Spinal cord (tissue), 10 donors: ENCODE measurements around the gene CACNA1D. TPM values are rescaled to one million over a fixed set of nuclear protein-coding genes. Genes with fewer than 3 reads are reported as not detected.

Source experiments
- DNase-seq, 6 donors: peaks; one replicate each; pipeline versions ENCODE4 v3.0.0 to v3.0.0-alpha.2; 2013 to 2015; ENCODE audit warnings: low spot score in 6 of 6, low read depth in 4 of 6
- H3K27ac ChIP-seq: one replicate; pipeline ENCODE4 v1.5.1; 2013; ENCODE audit warnings: low read depth, low read length, control low read depth
- H3K27me3 ChIP-seq: one replicate; pipeline ENCODE4 v1.6.1; 2013; ENCODE audit warnings: low read length; ENCODE audit not compliant: control insufficient read depth, insufficient read depth
- H3K36me3 ChIP-seq: one replicate; pipeline ENCODE4 v1.6.1; 2013; ENCODE audit warnings: low read length; ENCODE audit not compliant: control insufficient read depth, insufficient read depth
- H3K4me1 ChIP-seq: one replicate; pipeline ENCODE4 v1.6.1; 2013; ENCODE audit warnings: low read length; ENCODE audit not compliant: control insufficient read depth, insufficient read depth
- H3K4me3 ChIP-seq: one replicate; pipeline ENCODE4 v1.5.1; 2013; ENCODE audit warnings: low read depth, low read length, control low read depth
- H3K9me3 ChIP-seq: one replicate; pipeline ENCODE4 v1.6.1; 2013; ENCODE audit warnings: low read length; ENCODE audit not compliant: control insufficient read depth, insufficient read depth
- WGBS: methylation state at CpG from one replicate; pipeline ENCODE4 v1.1.5; 2013; ENCODE audit warnings: missing lambda C conversion rate; ENCODE audit not compliant: insufficient coverage; 5-methylcytosine and 5-hydroxymethylcytosine counted together
- polyA plus RNA-seq, 2 donors: library from polyadenylated mRNA; unstranded; fragments of 120-200 nt; gene quantifications; one replicate each; pipeline ENCODE4 v1.2.1, GENCODE V29; 2013; ENCODE audit not compliant: insufficient read length in 2 of 2
- total RNA-seq, 2 donors: library from RNA; depleted of rRNA in 1 of 2; stranded (reverse); fragments of 120-200 nt in 1 of 2; fragments of >200 nt in 1 of 2; gene quantifications; one replicate each; pipeline versions ENCODE4 v1.2.3 to v1.2.4, GENCODE V29; 2013 to 2014
- donor health status: healthy.

Gene CACNA1D
- total and polyA plus RNA-seq, 4 donors = 14.1 to 37.5 (median 24.4) TPM

DNA sequence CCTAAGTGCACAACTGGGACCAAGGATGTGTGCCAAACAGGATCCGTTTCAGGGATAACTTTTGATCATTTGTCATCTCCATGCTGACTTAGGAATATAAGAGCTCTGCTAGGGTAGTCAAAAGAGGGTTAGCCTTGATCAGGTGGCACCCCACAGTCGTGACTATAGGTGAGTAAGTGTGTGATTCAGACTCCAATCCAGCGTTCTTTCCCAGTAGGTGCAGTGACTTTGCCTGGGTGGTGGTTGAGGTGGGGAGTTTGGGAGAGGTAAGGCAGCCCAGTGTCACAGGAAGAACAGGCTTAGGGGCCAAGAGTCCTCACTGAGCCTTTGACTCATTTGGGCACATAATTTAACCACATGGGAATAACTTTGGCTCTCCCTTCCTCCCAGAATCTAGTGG is 300.8 kb downstream of the CACNA1D start:
- WGBS = 77% methylated on average over 3 of the region's 3 CpGs
- Histone ChIP-seq H3K27ac (no peak overlapping the region), H3K36me3 (peaks cover 6% of the 10 kb centered on the region), H3K27me3 (no peaks in the 10 kb centered on the region), H3K9me3 (no peaks in the 10 kb centered on the region), H3K4me3 (no peak overlapping the region), H3K4me1 (peaks cover 22% of the 10 kb centered on the region)
- no peak for DNase-seq

DNA sequence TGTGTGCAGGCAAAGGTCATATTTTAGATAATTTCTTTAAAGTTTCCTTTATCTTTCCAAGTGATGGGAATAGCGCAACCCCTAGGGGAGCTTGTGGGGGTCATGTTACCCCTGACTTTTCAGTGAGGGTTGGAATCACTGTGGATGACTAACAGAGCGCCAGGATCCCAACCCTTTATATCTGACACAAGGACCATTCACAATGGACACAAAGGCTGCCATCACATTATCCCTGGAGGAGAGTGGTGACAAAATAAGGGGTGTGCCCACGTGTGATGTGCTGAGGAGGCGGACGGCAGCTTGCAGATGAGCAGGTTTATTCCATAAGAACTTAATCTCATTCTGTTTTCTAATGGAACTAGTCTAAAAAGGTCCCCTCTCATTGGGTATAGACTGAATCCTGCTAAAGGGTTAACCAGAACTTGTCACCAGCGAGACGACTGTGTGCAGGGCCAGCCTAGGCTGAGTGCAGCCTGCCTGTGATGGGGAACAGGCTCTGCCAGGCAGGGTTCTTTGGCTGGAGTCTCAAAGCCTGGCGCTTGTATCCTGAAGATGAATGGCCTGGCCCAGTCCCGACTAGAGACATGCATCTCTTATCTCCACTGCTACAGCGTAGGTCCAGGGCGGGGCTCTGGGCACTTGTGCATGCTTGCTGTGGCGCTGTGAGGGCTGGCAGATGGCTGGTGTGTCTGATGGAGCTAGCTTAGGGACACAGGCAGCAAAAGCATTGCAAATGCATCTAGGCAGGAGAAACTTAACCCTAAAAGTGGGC is 301.6 kb downstream of the CACNA1D start:
- H3K4me1 ChIP-seq = peaks cover 25% of the 10 kb centered on the region
- H3K36me3 ChIP-seq = peaks cover 11% of the 10 kb centered on the region
- H3K27ac ChIP-seq = no peak overlapping the region
- 19% methylated on average over 3 of the region's 12 CpGs for WGBS
- H3K9me3 ChIP-seq = no peaks in the 10 kb centered on the region
- no peaks in the 10 kb centered on the region for H3K27me3 ChIP-seq
- DNase-seq = peak in 5 of 6 donors; percentile 50 to 91 (median 57)
- no peak overlapping the region for H3K4me3 ChIP-seq

DNA sequence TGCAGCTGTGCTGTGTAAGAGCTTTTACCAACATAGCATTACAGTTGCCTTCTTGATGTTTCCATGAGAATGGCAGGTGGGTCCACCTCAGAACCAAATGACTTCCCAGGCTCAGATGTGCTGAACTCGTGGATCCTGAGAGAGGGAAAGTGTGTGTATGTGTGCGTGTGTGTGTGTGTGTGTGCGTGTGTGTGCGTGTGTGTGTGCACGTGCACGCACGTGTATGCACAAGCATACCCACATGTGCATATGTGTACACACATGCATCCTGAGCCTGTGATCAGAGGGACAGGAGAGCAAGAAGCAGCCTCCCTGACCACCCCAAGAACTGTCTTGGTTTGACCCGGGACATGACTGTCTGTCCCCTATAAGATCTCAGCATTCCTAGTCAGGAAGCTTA is 303.7 kb downstream of the CACNA1D start:
- Histone ChIP-seq H3K27ac (no peak overlapping the region), H3K4me3 (no peak overlapping the region), H3K4me1 (peaks cover 18% of the 10 kb centered on the region), H3K9me3 (no peaks in the 10 kb centered on the region), H3K27me3 (no peaks in the 10 kb centered on the region), H3K36me3 (peaks cover 17% of the 10 kb centered on the region)
- WGBS = 98% methylated on average over 4 of the region's 8 CpGs
- DNase-seq = no peak

DNA sequence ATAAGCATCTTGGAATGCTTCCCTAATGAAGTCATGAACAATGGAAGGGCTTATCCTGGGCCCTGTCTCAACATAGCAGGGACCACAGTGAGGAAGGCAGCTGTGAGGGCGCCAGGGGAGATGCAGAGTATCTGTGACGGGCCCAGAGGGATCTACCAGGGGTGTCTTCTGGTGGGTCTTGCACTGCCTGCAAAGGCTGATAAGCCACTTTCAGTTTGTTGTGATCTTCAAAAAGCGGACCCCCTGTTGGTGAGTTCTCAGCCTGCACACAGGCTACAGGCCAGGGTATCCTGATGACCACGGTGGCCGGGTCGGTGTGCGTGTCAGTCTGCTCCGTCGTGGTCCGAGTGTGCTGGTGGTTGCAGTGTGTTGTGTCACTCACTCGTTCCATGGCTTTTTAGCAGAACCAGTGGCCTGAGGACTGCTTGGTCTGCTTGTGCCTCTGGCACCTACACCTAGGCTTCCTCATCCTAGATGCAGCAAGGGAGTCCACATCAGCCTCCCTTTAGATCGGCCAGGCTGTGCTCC is 305.0 kb downstream of the CACNA1D start:
- no peaks in the 10 kb centered on the region for H3K9me3 ChIP-seq
- peaks cover 26% of the 10 kb centered on the region for H3K4me1 ChIP-seq
- H3K4me3 ChIP-seq = no peak overlapping the region
- WGBS = 95% methylated on average over 12 of the region's 12 CpGs
- peaks cover 28% of the 10 kb centered on the region for H3K36me3 ChIP-seq
- no peak overlapping the region for H3K27ac ChIP-seq
- DNase-seq = no peak
- no peaks in the 10 kb centered on the region for H3K27me3 ChIP-seq

DNA sequence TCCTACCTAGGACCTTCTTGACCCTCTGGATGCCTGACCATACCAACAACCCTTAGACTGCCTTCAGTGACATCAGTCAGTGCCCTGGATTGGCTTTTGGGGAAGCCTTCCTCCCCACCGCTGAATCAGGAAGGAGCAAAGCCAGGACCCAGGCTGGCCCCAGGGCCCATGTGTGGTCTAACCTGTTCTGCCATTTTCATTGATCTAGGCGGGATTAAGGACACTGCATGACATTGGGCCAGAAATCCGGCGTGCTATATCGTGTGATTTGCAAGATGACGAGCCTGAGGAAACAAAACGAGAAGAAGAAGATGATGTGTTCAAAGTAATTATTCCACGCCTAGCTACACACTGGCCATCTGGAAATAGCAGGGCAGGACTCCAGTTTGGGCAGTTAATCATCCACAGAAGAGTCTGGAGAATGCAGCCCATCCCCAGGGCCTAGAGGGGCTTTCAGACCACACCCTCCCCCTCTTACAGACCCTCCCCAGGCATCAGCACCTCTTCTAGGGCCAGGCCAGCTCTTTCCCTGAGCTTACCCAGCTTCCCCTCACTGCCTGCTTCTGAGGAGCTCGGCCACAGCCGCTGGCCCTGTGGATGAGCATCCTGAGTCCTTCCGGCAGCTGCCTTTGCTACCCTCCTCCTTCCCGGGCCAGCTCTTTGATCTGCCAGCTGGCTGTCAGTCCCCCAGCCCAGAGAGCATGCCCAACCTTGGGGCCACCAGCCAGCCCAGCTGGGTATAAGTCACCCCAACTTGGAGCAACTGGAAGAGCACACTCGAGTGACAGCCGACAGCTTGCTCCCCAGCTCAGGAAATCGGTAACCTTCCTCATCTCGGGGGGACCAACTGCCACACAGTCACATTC is 305.9 kb downstream of the CACNA1D start:
- DNase-seq = peak in 1 of 6 donors; percentile 31
- H3K36me3 ChIP-seq = peaks cover 30% of the 10 kb centered on the region
- WGBS = 76% methylated on average over 14 of the region's 16 CpGs
- no peak overlapping the region for H3K27ac ChIP-seq
- no peak overlapping the region for H3K4me3 ChIP-seq
- no peaks in the 10 kb centered on the region for H3K9me3 ChIP-seq
- H3K27me3 ChIP-seq = no peaks in the 10 kb centered on the region
- H3K4me1 ChIP-seq = peaks cover 29% of the 10 kb centered on the region

DNA sequence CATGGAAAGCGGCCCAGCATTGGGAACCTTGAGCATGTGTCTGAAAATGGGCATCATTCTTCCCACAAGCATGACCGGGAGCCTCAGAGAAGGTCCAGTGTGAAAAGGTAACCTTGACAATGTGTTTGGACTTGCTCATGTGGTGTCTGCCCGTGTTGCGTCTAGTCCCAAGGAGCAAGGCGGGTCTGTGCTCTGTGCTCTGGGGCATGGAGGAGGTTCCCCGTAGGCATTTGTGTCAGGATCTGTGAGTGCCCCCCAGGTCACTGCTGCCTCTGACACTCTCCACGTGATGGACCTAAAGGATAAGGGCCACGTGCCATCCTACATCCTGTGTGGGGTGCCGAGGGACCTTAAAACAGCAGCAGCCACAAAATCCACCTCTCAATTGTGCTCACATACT is 306.9 kb downstream of the CACNA1D start:
- H3K27ac ChIP-seq = no peak overlapping the region
- no peaks in the 10 kb centered on the region for H3K27me3 ChIP-seq
- H3K4me1 ChIP-seq = peaks cover 26% of the 10 kb centered on the region
- DNase-seq = no peak
- H3K36me3 ChIP-seq = peaks cover 40% of the 10 kb centered on the region
- 100% methylated on average over 7 of the region's 9 CpGs for whole genome bisulfite sequencing
- no peak overlapping the region for H3K4me3 ChIP-seq
- no peaks in the 10 kb centered on the region for H3K9me3 ChIP-seq

DNA sequence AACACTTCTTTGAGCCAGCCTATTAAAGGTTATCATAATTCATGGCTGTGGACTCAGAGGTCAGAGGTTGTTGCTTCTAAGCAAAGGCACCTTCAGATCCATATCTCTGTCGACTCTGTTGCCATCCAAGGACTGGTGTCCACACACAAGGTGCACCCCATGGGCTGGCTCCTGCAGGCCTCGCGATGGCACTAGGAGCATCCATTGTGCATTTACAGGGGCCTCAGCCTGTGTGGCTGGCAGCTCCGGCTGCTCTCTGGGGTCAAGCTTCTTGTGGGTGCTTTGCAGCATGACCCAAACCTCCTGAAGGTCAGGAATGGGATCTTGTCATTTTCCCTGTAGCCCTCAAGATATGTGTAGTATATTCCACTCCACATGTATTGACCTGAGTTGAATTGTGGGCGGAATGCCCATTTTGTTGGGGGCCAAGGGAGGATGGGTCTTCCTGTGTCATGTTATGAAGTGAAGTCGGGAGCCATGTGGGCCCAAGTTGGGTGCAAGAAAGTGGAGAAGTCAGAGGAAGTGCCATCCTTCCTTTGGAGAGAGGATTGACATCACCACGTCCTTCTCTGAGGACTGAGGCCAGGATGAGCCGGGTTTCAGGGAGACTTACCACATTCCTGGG is 308.0 kb downstream of the CACNA1D start:
- peaks cover 33% of the 10 kb centered on the region for H3K4me1 ChIP-seq
- 98% methylated on average over 7 of the region's 8 CpGs for WGBS
- no peak for DNase-seq

DNA sequence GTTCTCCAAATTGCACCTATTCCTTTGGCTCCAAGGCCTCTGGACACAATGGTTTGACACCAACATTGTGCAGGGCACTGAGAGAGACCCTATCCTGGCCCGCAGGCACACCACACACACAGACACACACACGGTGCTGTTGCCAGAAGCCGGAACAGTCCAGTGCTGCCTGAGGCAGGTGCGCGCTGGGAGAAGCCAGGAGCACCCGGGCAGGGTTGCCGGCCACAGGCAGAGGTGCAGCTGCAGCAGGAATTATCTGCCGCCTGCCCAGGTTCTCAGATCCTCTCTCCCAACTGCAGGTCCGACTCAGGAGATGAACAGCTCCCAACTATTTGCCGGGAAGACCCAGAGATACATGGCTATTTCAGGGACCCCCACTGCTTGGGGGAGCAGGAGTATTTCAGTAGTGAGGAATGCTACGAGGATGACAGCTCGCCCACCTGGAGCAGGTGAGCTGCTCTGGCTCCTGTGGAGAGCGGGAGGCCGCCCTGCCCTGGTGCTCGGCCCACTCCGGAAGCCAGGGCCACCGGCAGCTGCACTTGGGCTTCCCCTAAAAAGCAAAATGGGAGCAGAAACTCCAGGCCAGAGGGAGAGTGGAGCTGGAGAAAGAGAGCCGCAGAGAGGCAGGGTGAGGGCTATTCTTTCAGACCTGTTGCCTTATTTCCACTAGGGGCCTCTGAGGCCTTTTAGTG is 308.9 kb downstream of the CACNA1D start:
- Histone ChIP-seq H3K27ac (no peak overlapping the region), H3K4me1 (peaks cover 35% of the 10 kb centered on the region), H3K4me3 (no peak overlapping the region), H3K36me3 (peaks cover 49% of the 10 kb centered on the region), H3K27me3 (no peaks in the 10 kb centered on the region), H3K9me3 (no peaks in the 10 kb centered on the region)
- WGBS = 88% methylated on average over 18 of the region's 18 CpGs
- no peak for DNase-seq

More for the DNA sequence above, 308.0 kb downstream of the CACNA1D start:
- Histone ChIP-seq H3K4me3 (no peak overlapping the region), H3K36me3 (peaks cover 48% of the 10 kb centered on the region), H3K27ac (no peak overlapping the region), H3K9me3 (no peaks in the 10 kb centered on the region), H3K27me3 (no peaks in the 10 kb centered on the region)
